ENCODE data around the gene CSNK1E. TPM values are rescaled to one million over a fixed set of nuclear protein-coding genes. Genes with fewer than 3 reads are reported as not detected.

The CSNK1E gene
- total and polyA plus RNA-seq, 12 donors: 64.1 to 88.1 (median 79.3) TPM

GRCh38 chr22:38338772-38339379, 21.6 kb upstream of the CSNK1E start:
- Histone ChIP-seq H3K27me3 (peaks cover 0 to 40% (median 0%) of the 10 kb centered on the region in 7 donors), H3K36me3 (no peaks in the 10 kb centered on the region), H3K4me3 (no peak overlapping the region), H3K4me1 (peaks cover 0 to 13% (median 9%) of the 10 kb centered on the region in 9 donors), H3K27ac (no peak overlapping the region), H3K9me3 (no peaks in the 10 kb centered on the region)
- intact Hi-C loops (cut with DNase I): loop anchor here in 1 of 10 donors (10.0 kb wide), 1 partner anchor 194 kb away; no protein-coding TSS in a partner anchor
- ATAC-seq (no peak), DNase-seq (no peak)
- TF ChIP-seq CTCF (IDR thresholded peaks at IDR 0.05): no peak
- 94 to 97% methylated on average over 4 of the region's 4 CpGs for WGBS, 2 donors

DNA sequence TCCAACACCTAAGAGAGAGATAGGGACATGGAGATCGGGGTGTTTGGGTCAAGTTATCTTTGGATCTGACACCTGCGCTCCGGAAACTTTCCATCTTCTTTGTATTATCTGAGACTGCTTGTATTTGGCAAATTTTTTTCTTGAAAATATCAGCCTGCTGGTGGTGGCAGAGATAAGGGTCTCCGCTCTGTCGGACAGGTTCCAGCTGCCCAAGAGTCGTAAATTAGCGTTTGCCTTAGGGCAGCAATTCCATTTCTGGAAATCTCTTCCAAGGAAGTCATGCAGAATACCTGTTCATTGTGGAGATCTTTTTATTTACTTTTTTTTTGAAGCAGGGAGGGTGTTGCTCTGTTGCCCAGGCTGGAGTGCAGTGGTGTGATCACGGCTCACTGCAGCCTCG, 19.5 kb upstream of the CSNK1E start:
- Histone ChIP-seq H3K4me1 (peaks cover 0 to 13% (median 9%) of the 10 kb centered on the region in 9 donors), H3K36me3 (no peaks in the 10 kb centered on the region), H3K27ac (no peak overlapping the region), H3K4me3 (peak overlapping the region in 3 of 10 donors; percentile 33 to 48 (median 41)), H3K27me3 (peaks cover 0 to 42% (median 0%) of the 10 kb centered on the region in 7 donors), H3K9me3 (no peaks in the 10 kb centered on the region)
- 59 to 64% methylated on average over 9 of the region's 9 CpGs for WGBS, 2 donors
- DNase-seq (no peak), ATAC-seq (no peak)
- intact Hi-C loops (cut with DNase I): loop anchor here in 1 of 10 donors (10.0 kb wide), 1 partner anchor 192 kb away; no protein-coding TSS in a partner anchor
- TF ChIP-seq CTCF (IDR thresholded peaks at IDR 0.05): no peak

DNA sequence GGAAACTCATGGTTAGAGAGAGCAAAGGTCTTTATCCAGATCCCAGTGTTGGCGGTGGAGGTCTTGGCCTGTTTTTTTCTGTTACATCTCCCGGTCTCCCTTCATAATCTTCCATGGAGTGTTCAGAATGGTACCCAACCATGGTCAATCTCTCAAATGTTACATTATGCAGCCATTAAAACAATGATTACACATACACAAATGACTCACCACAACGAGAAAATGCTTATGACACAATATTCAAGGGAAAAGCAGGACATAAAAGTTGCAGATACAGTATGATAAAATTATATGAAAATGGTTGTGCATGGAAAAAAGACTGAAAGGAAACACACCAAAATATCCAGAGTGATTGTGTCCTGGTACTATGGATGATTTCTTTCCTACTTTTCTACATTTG, 17.8 kb upstream of the CSNK1E start:
- H3K9me3 ChIP-seq: no peaks in the 10 kb centered on the region
- no peak overlapping the region for H3K27ac ChIP-seq
- ATAC-seq (no peak), DNase-seq (no peak)
- peaks cover 0 to 26% (median 0%) of the 10 kb centered on the region in 7 donors for H3K27me3 ChIP-seq
- H3K4me3 ChIP-seq: no peak overlapping the region
- no peak for TF ChIP-seq CTCF (IDR thresholded peaks at IDR 0.05)
- H3K36me3 ChIP-seq: no peaks in the 10 kb centered on the region
- intact Hi-C loops (cut with DNase I): loop anchor here in 1 of 10 donors (10.0 kb wide), 1 partner anchor 190 kb away; no protein-coding TSS in a partner anchor
- WGBS, 2 donors: 82 to 88% methylated on average over 3 of the region's 3 CpGs
- peaks cover 0 to 13% (median 9%) of the 10 kb centered on the region in 9 donors for H3K4me1 ChIP-seq

- H3K4me1 ChIP-seq: no peaks in the 10 kb centered on the region
Measured at GRCh38 chr22:38327805-38328204, 10.6 kb upstream of the CSNK1E start.

More at GRCh38 chr22:38327805-38328204, 10.6 kb upstream of the CSNK1E start:
- WGBS, 2 donors: 88 to 94% methylated on average over 16 of the region's 16 CpGs
- no peak overlapping the region for H3K27ac ChIP-seq
- peaks cover 0 to 11% (median 0%) of the 10 kb centered on the region in 7 donors for H3K27me3 ChIP-seq
- H3K36me3 ChIP-seq: no peaks in the 10 kb centered on the region
- no peak overlapping the region for H3K4me3 ChIP-seq
- no peak for TF ChIP-seq CTCF (IDR thresholded peaks at IDR 0.05)
- ATAC-seq (no peak), DNase-seq (no peak)
- no peaks in the 10 kb centered on the region for H3K9me3 ChIP-seq
- intact Hi-C loops (cut with DNase I): no loop called here
